ENCODE results near the gene COPS9.

The COPS9 gene

GRCh38 chr2:240136013-240136670, at the start of gene COPS9:
Gene COPS9 (minus strand): TSS chr2:240136305. CDS start chr2:240136284, 21 bp downstream.
- DNase-seq, result peak; percentile 90

- no peak for DNase-seq
Observed at GRCh38 chr2:240184656-240185055, 48.6 kb upstream of the COPS9 start.

- no peak for DNase-seq
Observed at GRCh38 chr2:240183875-240184590, 47.9 kb upstream of the COPS9 start.

- DNase-seq, result no peak
Observed at GRCh38 chr2:240183006-240183874, 47.1 kb upstream of the COPS9 start.

- DNase-seq, result no peak
Observed at GRCh38 chr2:240182476-240182875, 46.4 kb upstream of the COPS9 start.

- no peak for DNase-seq
Observed at GRCh38 chr2:240182001-240182400, 45.9 kb upstream of the COPS9 start.

GRCh38 chr2:240179941-240180666, 44.0 kb upstream of the COPS9 start:
- DNase-seq, result no peak

- DNase-seq, result no peak
Observed at GRCh38 chr2:240179186-240179815, 43.2 kb upstream of the COPS9 start.

- DNase-seq, result no peak
Observed at GRCh38 chr2:240178564-240178963, 42.5 kb upstream of the COPS9 start.

- DNase-seq, result no peak
Observed at GRCh38 chr2:240174496-240174895, 38.4 kb upstream of the COPS9 start.

- DNase-seq, result no peak
Observed at GRCh38 chr2:240172071-240172895, 36.2 kb upstream of the COPS9 start.

GRCh38 chr2:240170883-240171282, 34.8 kb upstream of the COPS9 start:
- DNase-seq, result no peak

- no peak for DNase-seq
Observed at GRCh38 chr2:240170354-240170735, 34.2 kb upstream of the COPS9 start.

- no peak for DNase-seq
Observed at GRCh38 chr2:240169486-240170353, 33.6 kb upstream of the COPS9 start.

GRCh38 chr2:240168546-240169361, 32.6 kb upstream of the COPS9 start:
- no peak for DNase-seq

- no peak for DNase-seq
Observed at GRCh38 chr2:240168041-240168440, 31.9 kb upstream of the COPS9 start.

- no peak for DNase-seq
Observed at GRCh38 chr2:240167588-240167880, 31.4 kb upstream of the COPS9 start.

GRCh38 chr2:240166761-240167587, 30.9 kb upstream of the COPS9 start:
- no peak for DNase-seq

- DNase-seq, result no peak
Observed at GRCh38 chr2:240166191-240166590, 30.1 kb upstream of the COPS9 start.
